NCI-H187 (cell line): ENCODE measurements around the gene FHOD1.

Experiments used
- DNase-seq, 2 experiments: peaks; one replicate each; lab custom pipeline; 2025; lab: John Stamatoyannopoulos, UW

Gene FHOD1

GRCh38 chr16:67208154-67208896 is 39.0 kb downstream of the FHOD1 start:
- no peak for DNase-seq

GRCh38 chr16:67207249-67208091 is 39.8 kb downstream of the FHOD1 start:
- no peak for DNase-seq

- no peak for DNase-seq
Observed at GRCh38 chr16:67206838-67207248, 40.4 kb downstream of the FHOD1 start.

GRCh38 chr16:67206129-67206837 is 41.0 kb downstream of the FHOD1 start:
- no peak for DNase-seq

GRCh38 chr16:67204076-67204475 is 43.2 kb downstream of the FHOD1 start:
- DNase-seq = no peak

- DNase-seq = no peak
Observed at GRCh38 chr16:67202956-67203493, 44.3 kb downstream of the FHOD1 start.

GRCh38 chr16:67202426-67202825 is 44.9 kb downstream of the FHOD1 start:
- DNase-seq = no peak

GRCh38 chr16:67201411-67202345 is 45.6 kb downstream of the FHOD1 start:
- no peak for DNase-seq

- no peak for DNase-seq
Observed at GRCh38 chr16:67200491-67200890, 46.8 kb downstream of the FHOD1 start.

GRCh38 chr16:67199808-67200198 is 47.5 kb downstream of the FHOD1 start:
- no peak for DNase-seq

- no peak for DNase-seq
Observed at GRCh38 chr16:67199011-67199807, 48.1 kb downstream of the FHOD1 start, which contains the start of gene ELMO3. Gene ELMO3 (plus strand): TSS chr16:67199131. CDS start chr16:67199327, 196 bp downstream.

GRCh38 chr16:67198238-67198734 is 49.0 kb downstream of the FHOD1 start:
- no peak for DNase-seq

- DNase-seq = no peak
Observed at GRCh38 chr16:67197704-67198103, 49.6 kb downstream of the FHOD1 start.

GRCh38 chr16:67196881-67197280 is 50.4 kb downstream of the FHOD1 start:
- DNase-seq = no peak

- DNase-seq = no peak
Observed at GRCh38 chr16:67195676-67196075, 51.6 kb downstream of the FHOD1 start.

GRCh38 chr16:67194260-67194659 is 53.0 kb downstream of the FHOD1 start:
- DNase-seq = no peak

- no peak for DNase-seq
Observed at GRCh38 chr16:67193536-67193935, 53.7 kb downstream of the FHOD1 start.

- no peak for DNase-seq
Observed at GRCh38 chr16:67192781-67193361, 54.4 kb downstream of the FHOD1 start.

GRCh38 chr16:67191995-67192681 is 55.1 kb downstream of the FHOD1 start, which contains the start of gene E2F4:
Gene E2F4 (plus strand): TSS chr16:67192155. CDS start chr16:67192228, 73 bp downstream.
- DNase-seq = peak; percentile 63 to 71
